HG02642 (cell line): ENCODE data around the gene TNFRSF1A.
A peak's percentile ranks its signal among the peaks of the same experiment; 100 is the strongest.
"Not testable (repeated sequence)": the region's sequence is repeated elsewhere in the genome, so short reads cannot be mapped to it uniquely, and the experiment has no call there.

ENCODE experiments used
- ATAC-seq: cut with Tn5 transposase; IDR thresholded peaks from one replicate; pipeline ENCODE4 v1.9.1; 2021; ENCODE audit warnings: mild to moderate bottlenecking; ENCODE audit not compliant: unreplicated experiment, poor library complexity

The TNFRSF1A gene

DNA sequence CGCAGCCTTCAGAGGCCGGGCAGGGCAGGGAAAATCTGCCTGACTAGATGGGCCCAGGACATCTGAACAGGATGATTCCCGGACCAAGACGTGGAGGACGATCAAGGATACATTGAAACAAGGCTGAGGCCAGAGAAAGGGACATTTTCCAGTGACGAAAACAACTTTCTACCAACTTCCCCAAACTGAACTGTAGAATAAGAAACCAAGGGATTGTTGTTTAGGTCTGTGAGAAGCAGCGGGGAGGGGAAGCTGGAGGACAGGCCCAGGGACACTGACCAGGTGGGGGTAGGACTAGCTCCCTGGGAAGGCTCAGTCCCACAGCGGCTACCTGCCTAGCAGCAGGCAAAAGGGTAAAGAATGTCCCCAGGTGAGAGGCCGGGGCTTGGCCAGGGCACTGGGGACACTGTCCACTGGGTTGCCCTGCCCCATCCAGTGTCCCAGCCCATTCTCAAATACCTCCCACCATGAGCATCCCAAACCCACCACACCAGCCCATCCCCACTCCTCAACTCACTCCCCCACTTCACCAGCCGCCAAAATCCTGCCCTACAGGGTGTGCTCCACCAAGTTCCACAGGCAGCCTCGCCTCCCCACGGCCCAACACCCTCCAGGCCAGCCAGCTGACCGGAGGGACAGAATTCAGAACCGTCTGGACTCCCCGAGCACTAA lies 995 bp downstream of the TNFRSF1A start:
- no peak for ATAC-seq

DNA sequence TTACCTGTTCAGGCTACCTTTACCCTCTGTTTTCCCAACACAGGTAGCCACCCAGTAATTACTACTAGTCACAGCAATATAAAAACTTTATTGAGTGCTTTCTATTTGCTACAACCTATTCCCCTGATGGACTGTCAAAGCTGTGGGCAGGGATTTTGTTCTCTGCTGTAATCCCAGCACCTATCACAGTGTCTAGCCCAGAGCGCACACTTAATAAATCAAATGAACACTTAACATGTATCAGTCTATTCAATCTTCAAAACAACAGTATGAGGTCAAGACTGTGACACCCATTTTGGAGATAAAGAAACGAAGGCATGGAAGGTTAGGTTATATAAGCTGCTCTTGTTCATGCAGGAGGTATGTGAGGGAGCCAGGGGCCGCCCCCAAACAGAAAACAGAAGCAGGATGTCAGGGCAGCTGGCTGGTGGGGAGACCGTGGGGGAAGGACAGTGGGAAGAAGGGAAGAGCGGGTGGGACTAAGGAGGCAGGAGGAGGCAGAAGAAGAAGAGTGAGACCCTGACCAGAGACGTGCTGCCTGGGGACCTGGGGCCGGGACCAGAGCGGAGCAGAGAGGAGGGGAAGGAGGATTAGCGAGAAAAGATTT lies 1.7 kb downstream of the TNFRSF1A start:
- ATAC-seq, result no peak

DNA sequence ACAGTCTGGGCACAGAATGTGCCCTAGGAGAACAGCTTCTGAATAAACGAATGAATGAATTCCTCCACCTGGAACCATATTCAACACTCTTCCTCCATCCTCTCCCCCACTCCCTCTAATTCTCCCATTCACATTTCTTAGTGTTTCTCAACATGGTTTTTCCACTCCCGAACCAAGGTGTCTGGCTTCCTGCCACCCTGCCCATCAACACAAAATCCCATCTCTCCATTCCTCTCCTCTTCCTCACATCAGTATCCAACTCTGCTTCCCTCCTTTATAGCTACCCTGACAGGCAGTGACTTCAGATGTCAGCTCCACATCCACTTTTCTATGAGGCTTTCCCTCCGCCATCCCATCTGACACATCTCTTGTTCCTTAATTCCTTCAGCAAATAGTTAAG lies 2.9 kb downstream of the TNFRSF1A start:
- ATAC-seq, result no peak

DNA sequence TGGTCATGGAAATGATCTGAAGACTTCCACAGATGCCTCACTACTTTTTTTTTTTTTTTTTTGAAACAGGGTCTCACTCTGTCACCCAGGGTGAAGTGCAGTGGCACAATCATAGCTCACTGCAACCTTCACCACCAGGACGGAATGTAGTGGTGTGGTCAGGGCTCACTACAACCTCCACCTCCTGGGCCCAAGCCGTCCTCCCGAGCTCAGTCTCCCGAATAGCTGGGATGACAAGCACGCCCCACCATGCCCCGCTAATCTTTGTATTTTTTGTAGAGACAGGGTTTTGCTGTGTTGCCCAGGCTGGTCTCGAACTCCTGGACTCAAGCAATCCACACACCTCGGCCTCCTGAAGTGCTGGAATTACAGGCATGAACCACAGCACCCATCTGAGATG lies 3.3 kb downstream of the TNFRSF1A start:
- not testable (repeated sequence) for ATAC-seq

DNA sequence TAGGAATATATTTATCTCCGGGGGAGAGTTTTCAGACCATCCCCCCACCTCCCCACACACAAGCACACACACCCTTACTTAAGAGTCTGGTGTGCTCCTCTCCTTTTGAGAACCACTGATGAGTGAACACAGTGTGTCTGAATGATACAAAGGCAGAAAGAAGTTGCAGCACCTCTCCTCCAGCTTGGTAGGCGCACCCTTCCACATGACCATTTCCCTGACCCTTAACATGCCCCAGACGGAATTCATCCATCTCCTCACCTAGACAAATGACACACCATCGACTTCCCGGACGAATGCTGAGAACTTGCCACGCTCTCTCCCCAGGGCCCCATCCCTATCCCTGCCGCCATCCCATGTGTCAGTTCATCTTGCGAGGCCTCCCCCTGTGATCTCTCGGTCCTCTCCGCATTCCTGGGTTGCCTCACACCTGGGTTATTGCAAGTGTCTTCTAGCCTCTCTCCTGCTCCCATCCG lies 3.9 kb downstream of the TNFRSF1A start:
- no peak for ATAC-seq

DNA sequence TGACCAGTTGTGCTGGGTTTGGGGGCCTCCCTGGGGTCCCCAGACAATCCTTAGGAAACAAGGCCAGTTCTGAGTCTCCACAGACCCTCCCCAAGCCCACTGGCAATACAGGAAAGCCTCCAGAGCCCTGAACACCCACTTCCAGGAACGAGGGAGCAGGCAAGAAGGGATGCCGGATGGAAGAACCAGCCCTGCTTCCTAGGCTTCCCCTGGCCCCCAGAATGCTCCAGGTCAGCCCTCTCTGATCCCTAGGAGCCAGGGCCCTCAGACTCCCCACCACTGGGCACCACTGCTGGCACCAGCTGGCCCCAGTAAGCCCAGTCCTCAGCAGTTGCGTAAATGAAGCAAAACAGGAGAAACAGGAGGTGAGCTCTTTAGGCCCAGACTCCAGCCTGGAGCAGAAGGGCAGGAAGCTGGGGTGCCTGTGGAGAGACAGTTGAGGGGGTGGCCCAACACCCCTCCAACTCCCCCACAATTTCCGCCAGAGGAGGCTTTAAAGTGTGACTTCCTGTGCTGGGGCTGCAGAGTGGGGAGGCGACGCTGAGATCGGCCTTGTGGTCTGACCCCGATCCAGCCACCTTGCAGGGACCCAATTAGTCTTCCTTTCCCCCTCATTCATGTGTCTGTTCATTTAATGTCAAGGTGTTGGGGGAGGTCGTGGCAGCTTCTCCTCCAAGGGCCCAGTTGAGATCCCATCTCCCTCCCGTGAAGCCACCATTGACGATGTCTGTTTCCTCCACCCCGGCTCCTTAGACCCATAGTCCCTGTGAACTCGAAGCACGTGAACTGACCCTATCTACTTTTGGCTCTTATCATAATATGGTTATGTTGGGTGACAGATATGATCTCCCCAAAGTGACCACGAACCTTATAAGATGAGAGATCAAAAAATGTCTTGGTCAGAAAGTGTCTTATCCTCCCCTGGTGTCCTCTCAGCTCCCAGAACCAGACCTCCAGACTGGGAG lies 4.7 kb downstream of the TNFRSF1A start:
- ATAC-seq, result no peak

DNA sequence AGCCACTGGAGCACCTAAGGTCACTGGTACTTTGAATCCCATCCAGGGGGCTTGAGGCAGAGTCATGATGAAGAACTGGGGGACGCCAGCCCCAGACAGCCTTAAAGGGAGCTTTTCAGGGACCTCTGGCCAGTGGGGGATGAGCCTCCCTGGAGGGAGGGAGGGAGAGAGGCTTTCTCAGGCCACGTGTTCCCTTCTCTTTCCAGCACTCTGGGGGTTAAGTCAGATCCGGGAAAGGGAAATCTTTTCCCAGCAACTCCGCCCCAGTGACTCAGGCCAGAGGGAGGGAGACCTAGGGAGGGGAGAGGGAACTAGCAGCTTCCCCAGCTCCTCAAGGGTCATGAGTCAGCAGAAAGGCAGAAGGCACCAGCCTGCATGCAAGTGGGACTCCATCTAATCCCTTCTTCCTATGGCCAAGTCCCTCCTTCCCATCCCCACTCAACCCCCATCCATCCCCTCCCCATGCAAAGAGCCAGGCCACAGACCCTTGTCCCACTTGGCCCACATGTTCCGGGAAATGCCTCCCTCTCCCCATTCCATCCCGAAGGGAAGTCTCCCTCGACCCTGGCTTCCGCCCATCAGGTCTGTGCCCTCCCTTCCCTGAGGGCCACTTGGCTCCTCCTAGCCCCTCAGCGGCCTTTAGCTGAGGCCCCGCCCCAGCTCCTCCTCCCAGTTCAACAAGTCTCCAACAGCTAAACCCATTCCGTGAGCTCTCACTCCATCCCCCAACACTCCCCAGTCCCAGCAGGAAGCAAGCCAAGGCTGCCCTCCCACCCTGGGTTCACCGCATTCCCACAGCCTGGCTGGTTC lies 5.6 kb downstream of the TNFRSF1A start:
- ATAC-seq, result no peak

DNA sequence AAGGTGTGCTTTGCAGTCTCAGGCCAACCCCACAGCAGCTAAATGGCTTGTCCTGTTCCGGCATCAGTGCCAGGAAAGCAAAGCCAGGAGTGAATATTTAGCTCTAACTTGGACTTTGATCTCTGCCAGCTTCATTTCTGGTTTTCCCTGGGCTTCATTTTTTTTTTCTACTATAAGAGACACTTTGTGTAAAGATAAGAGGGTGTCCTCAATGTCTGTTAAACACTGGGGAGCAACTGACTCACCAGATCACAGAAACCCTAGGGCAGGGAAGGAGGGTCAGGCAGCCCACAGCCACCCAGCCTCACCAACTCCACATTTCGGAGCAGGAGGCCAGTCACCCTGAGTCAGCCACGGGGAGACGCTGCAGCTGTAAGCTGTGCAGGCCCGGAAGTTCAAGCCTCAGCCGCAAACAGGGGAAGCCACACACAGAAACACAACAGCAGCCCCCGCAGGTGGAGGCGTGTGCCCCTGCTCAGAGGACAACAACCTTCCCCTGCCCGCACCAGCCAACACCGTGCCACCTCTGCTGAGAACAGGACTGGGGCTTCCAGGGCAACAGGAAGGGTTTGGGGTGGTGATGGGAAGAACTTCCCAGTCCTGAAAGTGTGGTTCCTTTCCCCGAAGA lies 6.3 kb downstream of the TNFRSF1A start:
- ATAC-seq, result peak; percentile 70

DNA sequence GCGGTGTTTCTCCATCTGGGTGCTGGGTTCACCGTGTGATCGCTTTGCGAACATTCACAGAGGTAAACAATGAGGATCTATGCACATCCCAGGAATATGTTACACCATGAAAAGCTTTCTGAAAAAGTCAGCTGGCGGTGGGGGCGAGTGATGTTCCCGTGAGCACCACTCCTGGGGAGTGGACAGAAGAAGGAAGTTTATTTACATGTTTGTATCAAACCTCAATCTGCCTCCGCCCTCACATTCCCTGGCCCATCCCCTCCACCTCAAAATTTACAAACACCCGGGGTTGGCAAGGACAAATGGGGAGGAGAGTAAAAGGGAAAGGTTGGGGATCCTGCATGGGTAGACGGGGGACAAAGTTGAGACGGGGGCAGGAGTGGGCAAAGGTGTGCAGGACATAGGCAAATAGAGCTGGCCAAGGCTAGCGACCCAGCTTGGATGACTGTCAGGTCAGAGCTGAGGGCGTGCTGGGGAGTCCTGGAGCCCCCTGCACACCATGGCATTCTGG lies 6.9 kb downstream of the TNFRSF1A start:
- ATAC-seq, result no peak

DNA sequence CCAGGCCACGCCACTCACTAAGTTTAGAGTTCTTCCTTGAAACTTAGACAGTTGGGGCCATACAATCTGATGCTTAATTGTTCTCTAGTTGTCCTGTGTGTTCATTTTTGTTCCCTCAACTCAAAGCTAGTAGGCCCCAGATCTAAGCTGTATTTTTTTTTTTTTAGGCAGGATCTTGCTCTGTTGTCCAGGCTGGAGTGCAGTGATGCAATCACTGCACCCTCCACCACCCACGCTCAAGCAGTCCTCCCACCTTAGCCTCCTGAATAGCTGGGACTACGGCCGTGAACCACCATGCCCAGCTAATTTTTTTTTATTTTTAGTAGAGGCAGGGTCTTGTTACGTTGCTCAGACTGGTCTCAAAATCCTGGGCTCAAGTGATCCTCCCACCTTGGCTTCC lies 7.5 kb downstream of the TNFRSF1A start:
- ATAC-seq, result no peak

DNA sequence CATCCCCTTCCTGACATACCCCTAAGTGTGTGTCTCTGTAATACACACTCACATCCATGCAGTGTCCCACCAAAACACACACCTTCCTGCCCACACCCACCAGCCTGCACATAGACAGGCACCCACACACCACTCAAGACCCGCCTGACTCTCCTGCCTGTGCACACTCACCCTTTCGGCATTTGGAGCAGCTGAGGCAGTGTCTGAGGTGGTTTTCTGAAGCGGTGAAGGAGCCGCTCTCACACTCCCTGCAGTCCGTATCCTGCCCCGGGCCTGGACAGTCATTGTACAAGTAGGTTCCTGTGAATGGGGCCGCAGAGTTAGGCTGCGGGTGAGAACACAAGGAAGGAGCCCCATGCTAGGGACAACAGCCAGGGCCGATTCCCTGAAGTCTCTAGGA lies 8.3 kb downstream of the TNFRSF1A start:
- no peak for ATAC-seq

DNA sequence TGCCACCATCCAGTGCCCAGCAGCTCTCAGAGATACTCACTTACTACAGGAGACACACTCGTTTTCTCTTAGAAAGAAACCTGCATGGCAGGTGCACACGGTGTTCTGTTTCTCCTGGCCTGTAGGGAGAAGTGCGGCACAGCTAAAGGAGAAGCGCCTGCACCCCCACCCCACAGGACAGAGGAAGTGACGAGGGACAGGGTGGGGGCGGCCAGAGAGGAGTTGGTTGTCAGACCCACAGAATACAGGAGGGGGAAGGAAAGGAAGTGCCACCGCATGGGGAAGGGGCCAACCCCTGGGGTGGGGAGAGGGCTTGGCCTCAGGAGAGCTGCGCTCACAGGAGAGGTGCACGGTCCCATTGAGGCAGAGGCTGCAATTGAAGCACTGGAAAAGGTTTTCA lies 8.8 kb downstream of the TNFRSF1A start:
- no peak for ATAC-seq

DNA sequence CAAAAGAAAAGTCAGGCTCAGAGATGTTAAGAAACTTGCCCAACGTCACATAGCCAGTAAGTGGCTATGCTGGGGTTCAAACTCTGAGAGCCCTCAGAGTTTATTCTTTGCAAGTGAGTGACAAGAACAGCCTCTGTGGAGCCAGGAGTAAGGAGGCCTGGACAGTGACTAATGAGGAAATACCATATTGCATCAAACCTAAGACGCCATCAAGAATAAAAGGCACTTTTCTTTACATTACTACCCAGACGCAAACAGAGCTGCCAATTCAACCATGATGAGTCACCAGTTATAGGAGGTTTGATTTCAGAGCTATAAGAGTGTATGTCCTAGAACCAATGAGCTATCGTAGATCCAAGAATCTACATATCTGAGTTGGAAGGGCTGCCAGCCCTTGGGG lies 9.4 kb downstream of the TNFRSF1A start:
- ATAC-seq, result no peak

DNA sequence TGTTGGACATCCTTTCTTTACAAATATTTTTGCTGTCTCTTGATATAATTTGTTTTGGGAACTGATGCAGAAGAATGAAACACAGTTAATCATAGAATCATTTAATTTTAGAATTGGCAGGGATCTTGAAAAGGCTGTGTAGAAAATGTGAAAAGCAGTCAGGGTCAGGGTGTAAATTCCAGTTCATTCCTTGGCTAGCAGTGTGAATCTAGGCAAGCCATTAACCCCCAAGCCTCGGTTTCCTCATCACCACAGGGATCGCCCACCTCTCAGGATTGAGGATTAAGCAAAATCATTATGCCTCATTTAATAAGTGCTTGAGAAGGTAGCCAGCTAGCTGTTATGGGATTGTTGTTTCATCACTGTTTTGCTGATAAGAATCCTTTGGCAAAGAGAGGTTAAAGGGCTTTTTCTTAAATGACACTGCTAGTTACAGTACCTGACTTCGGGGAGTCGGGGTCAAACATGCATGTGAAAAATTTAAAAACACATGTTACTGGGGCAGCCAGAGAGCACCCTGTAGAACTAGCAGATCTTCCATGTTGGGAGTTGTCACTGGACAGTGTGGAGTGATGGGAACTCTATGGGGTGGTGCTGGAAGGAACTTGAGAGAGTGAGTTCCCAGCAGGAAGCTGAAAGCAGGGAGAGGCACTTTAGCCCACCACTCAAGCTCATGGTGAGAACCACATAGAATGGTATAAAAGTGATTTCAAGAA lies 10.7 kb downstream of the TNFRSF1A start:
- ATAC-seq, result no peak

DNA sequence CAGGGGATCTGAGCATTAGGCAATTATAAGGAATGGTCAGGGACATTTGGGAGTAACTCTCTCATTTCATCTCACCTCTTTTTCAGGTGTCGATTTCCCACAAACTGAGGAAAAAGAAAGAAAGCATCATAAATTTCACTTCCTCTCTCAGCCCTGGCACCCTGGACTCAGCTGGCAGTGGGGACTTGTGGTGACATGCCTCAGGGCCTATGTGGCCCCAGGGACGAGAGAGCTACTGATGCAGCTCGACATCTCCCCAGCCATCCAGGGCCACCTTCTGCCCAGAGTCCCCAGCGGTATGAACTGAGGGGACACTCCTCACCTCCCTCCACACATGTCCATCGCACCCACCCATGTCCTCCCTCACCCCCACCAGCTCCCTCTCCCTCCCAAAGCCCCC lies 11.7 kb downstream of the TNFRSF1A start:
- no peak for ATAC-seq

DNA sequence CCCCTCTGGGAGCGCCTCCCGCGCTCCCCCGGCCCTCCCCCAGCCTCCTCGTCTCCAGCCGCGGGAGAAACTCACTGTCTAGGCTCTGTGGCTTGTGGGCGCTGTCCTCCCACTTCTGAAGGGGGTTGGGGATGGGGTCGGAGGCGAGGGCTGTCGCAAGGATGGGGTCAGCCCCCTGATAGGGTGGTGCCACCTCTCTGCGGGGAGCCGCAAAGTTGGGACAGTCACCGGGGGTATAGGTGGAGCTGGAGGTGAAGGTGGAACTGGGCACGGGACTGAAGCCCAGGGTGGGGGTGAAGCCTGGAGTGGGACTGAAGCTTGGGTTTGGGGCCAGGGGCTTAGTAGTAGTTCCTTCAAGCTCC lies 12.2 kb downstream of the TNFRSF1A start:
- ATAC-seq, result no peak

DNA sequence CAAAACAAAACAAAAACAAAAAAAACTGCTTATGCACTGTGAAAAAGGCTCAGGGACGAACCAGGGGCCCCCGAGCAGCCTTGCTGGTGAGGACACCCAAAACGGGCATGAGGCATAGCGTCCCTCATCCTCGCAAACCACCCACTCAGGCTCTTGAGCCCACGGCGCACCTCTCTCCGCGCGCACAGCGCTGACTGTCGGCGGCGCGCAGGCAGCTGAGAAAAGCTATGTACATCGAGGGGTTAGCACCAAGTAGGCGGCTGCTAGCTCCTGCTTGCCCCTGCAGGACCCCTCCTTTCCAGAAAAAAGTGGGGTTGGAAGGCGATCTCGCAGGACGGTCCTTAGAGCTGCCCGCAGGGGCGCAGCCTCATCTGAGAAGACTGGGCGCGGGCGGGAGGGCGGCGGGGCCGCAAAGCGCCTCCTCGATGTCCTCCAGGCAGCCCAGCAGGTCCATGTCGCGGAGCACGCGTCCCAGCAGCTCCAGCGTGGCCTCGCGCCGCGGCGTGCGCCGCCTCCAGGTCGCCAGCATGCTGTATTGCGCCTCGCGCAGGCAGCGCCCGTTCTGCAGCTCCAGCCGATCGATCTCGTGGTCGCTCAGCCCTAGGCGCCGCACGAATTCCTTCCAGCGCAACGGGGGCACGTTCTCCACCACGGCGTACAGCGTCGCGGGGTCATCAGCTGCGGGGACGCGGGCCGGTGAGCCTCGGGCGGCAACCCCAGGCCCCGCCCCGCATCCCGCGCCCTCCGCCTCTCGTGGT lies 12.8 kb downstream of the TNFRSF1A start:
- ATAC-seq, result no peak

DNA sequence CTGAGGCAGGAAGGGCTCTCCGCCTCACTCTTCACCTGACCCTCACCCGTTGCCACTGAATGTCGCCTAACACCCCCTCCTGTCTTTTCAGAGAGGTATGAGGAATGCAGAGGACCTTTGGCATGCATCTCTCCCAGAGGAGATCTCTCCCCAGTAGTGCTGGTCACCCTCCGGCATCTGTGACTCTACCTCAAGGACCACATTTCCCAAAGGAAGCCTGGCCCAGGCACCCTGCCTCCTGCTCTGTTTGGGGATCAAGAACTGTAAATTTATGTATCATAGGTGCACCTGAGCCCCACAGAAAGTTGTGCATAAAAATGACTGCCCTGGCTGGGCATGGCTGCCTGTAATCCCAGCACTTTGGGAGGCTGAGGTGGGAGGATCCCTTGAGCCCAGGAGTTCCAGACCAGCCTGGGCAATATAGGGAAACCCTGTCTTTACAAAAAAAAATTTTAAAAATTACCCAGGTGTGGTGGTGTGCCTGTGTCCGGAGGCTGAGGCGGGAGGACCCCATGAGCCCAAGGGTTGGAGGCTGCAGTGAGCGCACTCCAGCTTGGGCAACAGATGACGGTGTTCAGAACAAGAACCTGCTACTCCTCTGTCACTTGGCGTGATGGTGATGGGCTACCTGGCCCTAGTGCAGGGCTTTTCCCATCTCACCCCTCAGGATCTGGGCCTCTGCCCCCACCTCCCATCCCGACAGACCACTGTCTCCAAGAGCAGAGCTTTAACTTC lies 13.7 kb downstream of the TNFRSF1A start:
- ATAC-seq, result no peak
